SK-N-MC (cell line): ENCODE measurements around the gene PYGL.
A peak's percentile ranks its signal among the peaks of the same experiment; 100 is the strongest.

Experiments
- DNase-seq: peaks from one replicate; pipeline ENCODE4 v3.0.0-alpha.2; 2011; ENCODE audit warnings: low read depth, low spot score
- H3K27ac ChIP-seq: fragments of 200-600 bp; sonication (generic); 2 replicates; pipeline ENCODE4 v1.5.1; 2016; ENCODE audit warnings: mixed run types
- H3K36me3 ChIP-seq: fragments of 200-600 bp; sonication (generic); 2 replicates; pipeline ENCODE4 v1.6.1; 2017; ENCODE audit warnings: antibody characterized with exemption, low read length, mixed read lengths; ENCODE audit not compliant: insufficient read depth
- H3K4me3 ChIP-seq: fragments of 200-600 bp; sonication (generic); 2 replicates; pipeline ENCODE4 v1.5.1; 2016
- H3K9ac ChIP-seq: fragments of 200-600 bp; sonication (generic); 2 replicates; pipeline ENCODE4 v1.8.0; 2017; ENCODE audit warnings: mixed run types, mixed read lengths; ENCODE audit not compliant: insufficient read length
- H3K9me3 ChIP-seq: fragments of 200-600 bp; sonication (generic); 2 replicates; pipeline ENCODE4 v1.6.1; 2017; ENCODE audit warnings: low read depth, mild to moderate bottlenecking, antibody characterized with exemption, low read length, moderate library complexity, mixed read lengths
- EZH2 ChIP-seq: fragments of 200-600 bp; sonication (generic); IDR thresholded peaks from one replicate; pipeline ENCODE4 v1.6.1; 2017; ENCODE audit warnings: antibody characterized with exemption
- FOXP2 ChIP-seq: optimal IDR thresholded peaks from 2 replicates; pipeline ENCODE3; 2011; ENCODE audit warnings: mild to moderate bottlenecking, moderate library complexity; ENCODE audit not compliant: insufficient read depth; ENCODE audit errors: extremely low read length, control extremely low read depth
- POLR2AphosphoS5 ChIP-seq: IDR thresholded peaks from 2 replicates; pipeline ENCODE4 v1.6.1; 2012; ENCODE audit warnings: mild to moderate bottlenecking, low read depth, low read length, borderline replicate concordance

The PYGL gene

DNA sequence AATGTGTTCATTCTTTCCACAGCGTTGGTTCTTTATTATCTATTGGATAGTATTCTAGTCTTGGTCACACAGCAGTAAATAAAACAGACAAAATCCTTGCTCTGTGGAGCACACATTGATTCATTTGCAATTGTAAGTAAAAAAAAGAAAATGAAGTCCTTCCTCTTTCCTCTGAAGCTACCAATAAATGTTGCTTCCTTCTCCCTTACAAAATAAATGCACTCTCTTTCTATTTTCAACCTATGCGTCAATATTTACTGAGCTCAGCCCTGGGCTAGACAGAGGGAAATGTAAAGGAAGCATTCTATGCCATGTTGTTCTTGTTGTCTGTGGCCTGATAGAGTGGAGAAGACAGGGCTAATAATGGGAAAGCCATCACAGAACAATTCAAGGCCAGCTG, 69.5 kb downstream of the PYGL start:
- TF ChIP-seq FOXP2: no peak
- no peak for TF ChIP-seq EZH2
- no peak for TF ChIP-seq POLR2AphosphoS5
- no peak for DNase-seq
- H3K9me3 ChIP-seq: no peaks in the 10 kb centered on the region
- no peak overlapping the region for H3K27ac ChIP-seq
- H3K9ac ChIP-seq: no peak overlapping the region
- H3K4me3 ChIP-seq: no peak overlapping the region
- no peaks in the 10 kb centered on the region for H3K36me3 ChIP-seq

DNA sequence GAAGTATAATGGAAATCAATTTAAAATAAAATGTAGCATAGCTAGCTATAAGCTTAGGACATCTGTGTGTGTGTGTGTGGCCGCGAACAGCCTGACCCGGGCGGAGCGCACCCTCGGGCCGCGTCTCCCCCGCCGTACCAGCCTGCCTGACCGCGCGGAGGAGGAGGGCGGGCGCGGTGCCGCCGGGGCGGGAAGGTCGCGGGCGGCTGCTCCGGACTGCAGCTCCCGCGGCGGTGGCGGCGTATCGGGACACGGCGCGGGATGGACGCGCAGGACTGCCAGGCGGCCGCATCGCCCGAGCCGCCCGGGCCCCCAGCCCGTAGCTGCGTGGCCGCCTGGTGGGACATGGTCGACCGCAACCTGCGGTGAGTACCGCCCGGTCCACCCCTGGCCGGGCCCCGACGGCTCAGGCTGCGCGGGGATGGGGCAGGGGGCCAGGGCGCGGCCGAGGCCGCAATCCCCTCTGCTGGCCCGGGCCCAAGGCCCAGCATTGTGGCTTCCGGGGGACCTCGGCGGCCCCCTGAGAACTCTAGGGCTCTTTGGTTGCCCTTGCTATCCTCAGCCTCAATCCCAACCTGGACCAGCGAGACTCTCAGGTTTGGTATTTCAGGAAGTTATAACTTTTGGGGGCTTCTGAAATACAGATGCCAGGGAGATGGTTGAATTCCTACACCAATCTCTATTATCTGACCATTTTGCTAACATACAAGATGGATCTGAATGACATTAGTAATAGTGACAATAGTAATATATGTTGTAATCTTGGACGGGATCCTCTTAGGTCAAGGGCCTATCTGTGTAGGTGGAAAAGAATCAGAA, 72.2 kb downstream of the PYGL start, which contains the start of gene ABHD12B:
Gene ABHD12B, plus strand, starts transcription at position 140 of the 819 bp plus-strand sequence. Its CDS starts 122 bp downstream, at position 262.
- H3K27ac ChIP-seq: no peak within 1 kb of the TSS
- TF ChIP-seq FOXP2 (no peak), EZH2 (no peak), POLR2AphosphoS5 (no peak)
- no peaks in the 10 kb centered on the region for H3K9me3 ChIP-seq
- H3K36me3 ChIP-seq: no peaks in the 10 kb centered on the region
- no peak for DNase-seq
- no peak within 1 kb of the TSS for H3K9ac ChIP-seq
- no peak within 1 kb of the TSS for H3K4me3 ChIP-seq

DNA sequence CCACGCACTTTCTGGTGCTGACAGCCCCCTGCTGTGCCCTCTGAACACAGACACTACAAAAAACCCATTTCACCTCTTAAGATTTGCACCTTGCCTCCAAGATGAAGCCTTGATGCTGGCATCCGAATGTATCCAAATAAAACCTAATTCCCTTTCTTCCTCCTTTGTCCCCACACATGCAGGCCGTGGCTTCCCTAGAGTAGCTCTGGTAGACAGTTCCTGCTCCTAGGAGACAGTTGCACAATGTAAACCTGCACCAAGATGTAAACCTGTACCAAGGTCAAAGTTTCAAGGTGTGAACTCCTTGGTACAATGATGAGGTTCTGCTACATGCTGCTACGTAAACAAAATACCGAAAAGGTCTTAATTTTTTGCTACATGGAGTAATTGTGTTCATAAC, 73.1 kb downstream of the PYGL start:
- Histone ChIP-seq H3K9me3 (no peaks in the 10 kb centered on the region), H3K4me3 (no peak overlapping the region), H3K36me3 (no peaks in the 10 kb centered on the region), H3K27ac (no peak overlapping the region), H3K9ac (no peak overlapping the region)
- TF ChIP-seq POLR2AphosphoS5: no peak
- TF ChIP-seq FOXP2: no peak
- no peak for TF ChIP-seq EZH2
- DNase-seq: no peak

DNA sequence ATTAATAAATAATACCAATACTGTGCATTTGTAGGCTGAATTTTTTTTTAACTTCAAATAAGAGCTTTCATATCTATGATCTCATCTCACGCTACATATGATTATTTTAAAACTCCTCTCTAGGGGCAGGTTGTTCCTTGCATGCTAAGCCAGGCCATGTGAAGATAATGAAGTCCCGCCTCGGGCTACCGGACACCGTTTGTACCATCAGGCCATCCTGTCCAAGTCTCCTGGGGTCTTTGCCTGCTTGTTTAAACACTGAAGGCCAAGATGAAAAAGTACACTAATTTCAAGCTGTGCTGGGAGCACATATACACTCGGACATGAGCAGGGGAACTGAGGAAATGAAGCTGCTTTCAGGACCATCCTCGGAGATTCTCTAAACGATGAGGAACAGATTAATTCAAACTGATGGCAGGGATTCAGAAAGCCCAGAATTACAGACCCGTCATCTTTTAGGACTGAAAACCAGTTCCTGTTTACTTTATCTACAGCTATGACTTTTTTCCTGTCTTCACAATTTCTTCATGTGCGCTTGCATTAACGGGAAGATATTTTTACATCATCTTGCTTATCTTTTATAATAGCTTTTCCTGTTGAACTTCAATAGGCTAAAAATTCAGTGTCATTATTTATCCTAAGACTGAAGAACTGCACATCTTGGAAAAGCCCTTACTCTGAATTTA, 78.7 kb downstream of the PYGL start:
- no peak for DNase-seq
- Histone ChIP-seq H3K4me3 (no peak overlapping the region), H3K9ac (no peak overlapping the region), H3K9me3 (no peaks in the 10 kb centered on the region), H3K36me3 (no peaks in the 10 kb centered on the region), H3K27ac (no peak overlapping the region)
- TF ChIP-seq EZH2: no peak
- no peak for TF ChIP-seq POLR2AphosphoS5
- no peak for TF ChIP-seq FOXP2

DNA sequence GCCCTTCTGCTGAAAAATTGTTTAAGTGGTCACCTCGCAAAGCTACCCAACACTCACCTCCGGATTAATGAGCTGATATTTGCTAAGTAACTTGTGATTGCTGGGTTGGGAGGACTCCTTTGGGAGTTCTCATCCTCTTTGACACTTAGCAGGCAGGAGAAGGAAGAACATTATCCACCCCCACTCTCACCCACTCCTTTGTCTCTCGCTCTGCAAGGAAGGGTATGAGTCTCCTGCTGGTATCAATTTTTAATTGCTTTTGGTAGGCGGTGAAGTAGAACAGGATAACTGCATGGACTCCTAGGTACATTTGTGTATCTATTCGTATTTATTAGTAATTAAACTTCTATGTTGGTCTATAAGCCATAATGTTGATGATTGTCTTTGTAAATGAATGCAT, 79.3 kb downstream of the PYGL start:
- Histone ChIP-seq H3K27ac (no peak overlapping the region), H3K9me3 (no peaks in the 10 kb centered on the region), H3K36me3 (no peaks in the 10 kb centered on the region), H3K9ac (no peak overlapping the region), H3K4me3 (no peak overlapping the region)
- no peak for DNase-seq
- TF ChIP-seq FOXP2: no peak

DNA sequence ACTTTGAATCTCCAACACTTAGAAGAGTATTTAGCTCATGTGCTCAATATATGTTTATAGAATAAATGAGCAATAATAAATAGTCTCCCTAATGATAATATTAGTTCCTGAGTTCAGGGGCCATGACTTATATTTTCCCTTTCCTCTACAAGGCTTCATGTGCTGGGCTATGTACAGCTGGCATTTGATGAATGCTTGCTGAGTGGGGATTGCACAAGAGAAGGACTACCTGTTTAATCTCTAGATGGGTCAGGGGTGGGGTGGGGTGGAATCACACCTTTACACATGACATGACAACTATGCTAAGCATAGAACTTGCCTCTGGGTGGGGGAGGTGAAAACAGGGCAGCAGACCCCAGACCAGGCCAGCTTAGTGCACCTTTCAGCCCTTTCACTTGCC, 80.0 kb downstream of the PYGL start:
- Histone ChIP-seq H3K9me3 (no peaks in the 10 kb centered on the region), H3K9ac (no peak overlapping the region), H3K27ac (no peak overlapping the region), H3K4me3 (no peak overlapping the region), H3K36me3 (no peaks in the 10 kb centered on the region)
- DNase-seq: no peak
- TF ChIP-seq POLR2AphosphoS5: no peak
- no peak for TF ChIP-seq FOXP2
- no peak for TF ChIP-seq EZH2

DNA sequence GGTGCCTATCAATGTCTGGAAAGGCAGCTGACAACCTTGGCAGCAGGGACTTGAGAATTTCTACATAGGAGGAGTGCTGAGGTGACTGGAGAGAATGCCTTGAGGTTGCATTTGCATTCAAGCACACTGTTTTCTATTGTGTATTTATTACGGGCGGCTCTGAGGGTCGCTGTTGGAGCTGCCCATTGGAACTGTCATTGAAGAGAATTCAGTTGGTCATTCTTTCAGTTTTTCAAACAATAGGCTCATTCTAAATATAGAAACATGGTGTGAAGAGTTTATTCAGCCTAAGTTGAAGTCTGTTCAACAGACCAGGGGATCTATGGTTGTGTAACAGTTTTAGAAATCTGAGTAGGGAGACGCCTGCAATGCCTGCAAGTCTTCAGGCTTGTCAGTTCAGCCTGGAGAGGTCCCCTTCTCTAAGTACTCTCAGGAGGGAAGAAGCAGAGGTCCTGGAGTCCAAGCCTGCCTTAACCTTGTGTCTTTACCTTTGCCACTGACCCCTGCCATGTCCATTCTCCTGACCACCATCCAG, 82.2 kb downstream of the PYGL start:
- H3K9ac ChIP-seq: no peak overlapping the region
- no peak for TF ChIP-seq FOXP2
- no peak for TF ChIP-seq POLR2AphosphoS5
- no peak for TF ChIP-seq EZH2
- no peaks in the 10 kb centered on the region for H3K9me3 ChIP-seq
- no peak overlapping the region for H3K4me3 ChIP-seq
- H3K27ac ChIP-seq: no peak overlapping the region
- no peak for DNase-seq
- H3K36me3 ChIP-seq: no peaks in the 10 kb centered on the region

DNA sequence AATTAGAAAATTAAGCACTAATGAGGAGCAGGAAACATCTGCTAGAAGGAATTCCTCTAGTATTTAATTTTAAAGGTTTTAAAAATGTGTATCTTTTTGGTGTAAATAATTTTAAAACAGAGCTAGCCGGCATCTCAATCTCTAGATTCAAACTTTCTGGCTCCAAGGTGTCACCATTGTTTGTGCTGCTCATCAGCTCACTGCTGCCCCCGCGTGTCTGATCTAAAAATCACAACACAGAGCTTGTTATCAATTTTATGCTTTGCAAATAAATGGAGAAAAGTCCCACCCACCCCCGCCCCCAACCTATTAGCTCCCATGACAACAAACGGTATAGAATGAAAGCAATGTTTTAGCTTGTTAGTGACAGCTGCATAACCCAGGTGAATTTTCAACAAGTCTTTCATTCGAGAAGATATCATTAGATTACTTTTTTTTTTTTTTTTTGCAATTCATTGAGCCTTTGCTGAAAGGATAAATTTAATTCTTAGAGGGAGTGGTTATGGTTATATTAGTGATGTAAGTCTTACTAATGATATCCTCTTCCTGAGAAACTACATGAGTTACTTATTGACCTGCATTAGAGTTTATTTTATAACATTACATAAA, 83.7 kb downstream of the PYGL start:
- Histone ChIP-seq H3K9ac (peak overlapping the region; percentile 41), H3K9me3 (no peaks in the 10 kb centered on the region), H3K4me3 (peak overlapping the region; percentile 63), H3K27ac (0 out of 2 replicates have a peak overlapping the region, but pooled peaks have one; percentile 26), H3K36me3 (no peaks in the 10 kb centered on the region)
- no peak for TF ChIP-seq FOXP2
- TF ChIP-seq EZH2: no peak
- TF ChIP-seq POLR2AphosphoS5: no peak
- DNase-seq: peak; percentile 52
